PC-3 (cell line): ENCODE results near the gene STRN4. TPM values are rescaled to one million over a fixed set of nuclear protein-coding genes. Genes with fewer than 3 reads are reported as not detected.
"Not testable (repeated sequence)": the region's sequence is repeated elsewhere in the genome, so short reads cannot be mapped to it uniquely, and the experiment has no call there.

Source experiments
- ATAC-seq: fragments of 200-7000 bp; cut with Tn5 transposase; 2 replicates; pipeline ENCODE4 v1.9.1; 2020; ENCODE audit warnings: mild to moderate bottlenecking, moderate library complexity
- BruUV-seq: library from RNA; stranded (reverse); fragments of 400-500 nt; replicated peaks from 2 replicates; lab custom pipeline; 2021; lab: Mats Ljungman, UMichigan
- CTCF ChIA-PET: fragments of 300-600 bp; sonication (Branson Sonifier 250); formaldehyde crosslinking; loops from one replicate; lab custom pipeline; 2022; ENCODE audit warnings: antibody characterized with exemption; lab: Charles Lee
- POLR2A ChIA-PET: fragments of 300-600 bp; sonication (Branson Sonifier 250); formaldehyde crosslinking; loops from one replicate; lab custom pipeline; 2022; ENCODE audit warnings: antibody characterized with exemption; ENCODE audit not compliant: unreplicated experiment; lab: Charles Lee
- DNase-seq: peaks from one replicate; pipeline ENCODE4 v3.0.0-alpha.2; 2015
- H2AFZ ChIP-seq: fragments of 300-600 bp; sonication (generic); 2 replicates; pipeline ENCODE4 v1.6.0; 2016; ENCODE audit warnings: antibody characterized with exemption, low read length
- H3F3A ChIP-seq: fragments of 300-600 bp; sonication (generic); one replicate; pipeline ENCODE4 v1.6.0; 2017; ENCODE audit warnings: antibody characterized with exemption, low read length, control low read depth, mild to moderate bottlenecking; ENCODE audit not compliant: unreplicated experiment
- H3K27ac ChIP-seq: fragments of 300-600 bp; sonication (generic); 2 replicates; pipeline ENCODE4 v1.5.1; 2016; ENCODE audit warnings: mild to moderate bottlenecking, low read length
- H3K27me3 ChIP-seq: fragments of 300-600 bp; sonication (generic); 2 replicates; pipeline ENCODE4 v1.6.1; 2016; ENCODE audit warnings: low read length, mixed read lengths
- H3K36me3 ChIP-seq: fragments of 300-600 bp; sonication (generic); 2 replicates; pipeline ENCODE4 v1.6.1; 2016; ENCODE audit warnings: low read depth, mixed run types, low read length, mixed read lengths
- H3K4me1 ChIP-seq: fragments of 300-600 bp; sonication (generic); 2 replicates; pipeline ENCODE4 v1.5.1; 2016; ENCODE audit warnings: low read length; ENCODE audit not compliant: insufficient read depth
- H3K4me2 ChIP-seq: fragments of 300-600 bp; sonication (generic); 2 replicates; pipeline ENCODE4 v1.6.0; 2016; ENCODE audit warnings: low read length
- H3K4me3 ChIP-seq: fragments of 300-600 bp; sonication (generic); 2 replicates; pipeline ENCODE4 v1.5.1; 2016; ENCODE audit warnings: mild to moderate bottlenecking, low read length, mixed read lengths
- H3K79me2 ChIP-seq: fragments of 300-600 bp; sonication (generic); 2 replicates; pipeline ENCODE4 v1.6.1; 2017; ENCODE audit warnings: low read length, mixed read lengths
- H3K9ac ChIP-seq: fragments of 300-600 bp; sonication (generic); 2 replicates; pipeline ENCODE4 v1.6.0; 2016; ENCODE audit warnings: mild to moderate bottlenecking, low read length
- H3K9me2 ChIP-seq: fragments of 300-600 bp; sonication (generic); replicated peaks from 2 replicates; pipeline ENCODE4 v1.6.1; 2016; ENCODE audit warnings: mixed run types, low read length, mixed read lengths
- H3K9me3 ChIP-seq: fragments of 300-600 bp; sonication (generic); 2 replicates; pipeline ENCODE4 v1.6.1; 2016; ENCODE audit warnings: low read length, mixed read lengths
- H4K20me1 ChIP-seq: fragments of 300-600 bp; sonication (generic); 2 replicates; pipeline ENCODE4 v1.6.1; 2016; ENCODE audit warnings: low read length, mixed read lengths
- EZH2 ChIP-seq: fragments of 300-600 bp; sonication (generic); IDR thresholded peaks from one replicate; pipeline ENCODE4 v1.6.1; 2017; ENCODE audit warnings: antibody characterized with exemption, mild to moderate bottlenecking, low read length; ENCODE audit not compliant: unreplicated experiment
- EZH2phosphoT487 ChIP-seq: fragments of 300-600 bp; sonication (generic); IDR thresholded peaks from 2 replicates; pipeline ENCODE4 v1.6.1; 2018; ENCODE audit warnings: mild to moderate bottlenecking, antibody characterized with exemption, low read length, borderline replicate concordance
- intact Hi-C: fragments of 100-400 bp; cut with micrococcal nuclease; formaldehyde crosslinking; loops from 2 replicates; pipeline ENCODE4 v1.9.0; 2023
- total RNA-seq: library from RNA; depleted of rRNA; stranded (reverse); fragments of >200 nt; gene quantifications from 2 replicates; pipeline ENCODE4 v1.2.3, GENCODE V29; 2014
- TF ChIP-seq, protein P1 (sequence below): fragments of 300-600 bp; sonication (generic); conservative IDR thresholded peaks from 2 replicates; pipeline ENCODE4 v1.5.1; 2017; ENCODE audit warnings: antibody characterized with exemption, low read depth, mild to moderate bottlenecking, low read length

STRN4 gene
- total RNA-seq, 1 experiment from 2014 or later, result 62.7 TPM

DNA sequence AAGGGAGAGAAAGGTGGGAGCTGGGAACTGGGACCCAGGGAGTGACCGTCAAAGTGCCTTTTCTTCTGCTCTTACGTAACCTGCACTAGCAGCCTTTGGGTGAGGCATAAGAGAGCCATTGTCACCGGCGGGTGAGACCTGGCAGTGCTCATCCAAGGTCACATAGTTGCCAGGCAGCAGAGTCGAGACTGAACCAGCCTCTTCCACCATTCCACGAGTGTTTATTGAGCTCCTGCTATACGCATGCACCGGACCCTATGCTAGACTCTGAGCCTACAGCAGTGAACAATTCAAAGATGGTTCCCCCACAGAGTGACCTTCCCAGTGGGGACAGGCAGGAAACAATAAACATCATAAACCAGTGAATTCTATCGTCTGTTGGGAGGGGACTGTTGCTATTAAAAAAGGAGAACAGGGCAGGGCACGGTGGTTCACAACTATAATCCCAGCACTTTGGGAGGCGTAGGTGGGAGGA, 18.6 kb upstream of the STRN4 start:
- H2AFZ ChIP-seq, result no peak overlapping the region
- no peaks in the 10 kb centered on the region for H3K9me3 ChIP-seq
- H3K4me2 ChIP-seq, result no peak overlapping the region
- H4K20me1 ChIP-seq, result no peaks in the 10 kb centered on the region
- H3K79me2 ChIP-seq, result no peaks in the 10 kb centered on the region
- H3K36me3 ChIP-seq, result no peaks in the 10 kb centered on the region
- CTCF ChIA-PET, result no interaction called here
- no peaks in the 10 kb centered on the region for H3K9me2 ChIP-seq
- H3K9ac ChIP-seq, result no peak overlapping the region
- no peak overlapping the region for H3K4me3 ChIP-seq
- POLR2A ChIA-PET, result no interaction called here
- TF ChIP-seq, protein P1, sequence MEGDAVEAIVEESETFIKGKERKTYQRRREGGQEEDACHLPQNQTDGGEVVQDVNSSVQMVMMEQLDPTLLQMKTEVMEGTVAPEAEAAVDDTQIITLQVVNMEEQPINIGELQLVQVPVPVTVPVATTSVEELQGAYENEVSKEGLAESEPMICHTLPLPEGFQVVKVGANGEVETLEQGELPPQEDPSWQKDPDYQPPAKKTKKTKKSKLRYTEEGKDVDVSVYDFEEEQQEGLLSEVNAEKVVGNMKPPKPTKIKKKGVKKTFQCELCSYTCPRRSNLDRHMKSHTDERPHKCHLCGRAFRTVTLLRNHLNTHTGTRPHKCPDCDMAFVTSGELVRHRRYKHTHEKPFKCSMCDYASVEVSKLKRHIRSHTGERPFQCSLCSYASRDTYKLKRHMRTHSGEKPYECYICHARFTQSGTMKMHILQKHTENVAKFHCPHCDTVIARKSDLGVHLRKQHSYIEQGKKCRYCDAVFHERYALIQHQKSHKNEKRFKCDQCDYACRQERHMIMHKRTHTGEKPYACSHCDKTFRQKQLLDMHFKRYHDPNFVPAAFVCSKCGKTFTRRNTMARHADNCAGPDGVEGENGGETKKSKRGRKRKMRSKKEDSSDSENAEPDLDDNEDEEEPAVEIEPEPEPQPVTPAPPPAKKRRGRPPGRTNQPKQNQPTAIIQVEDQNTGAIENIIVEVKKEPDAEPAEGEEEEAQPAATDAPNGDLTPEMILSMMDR, result no peak
- TF ChIP-seq EZH2 (no peak), EZH2phosphoT487 (no peak)
- ATAC-seq (no peak), DNase-seq (no peak)
- no peaks in the 10 kb centered on the region for H3F3A ChIP-seq
- intact Hi-C loops, result no loop called here
- BruUV-seq, result no TSS peak
- no peak overlapping the region for H3K27ac ChIP-seq
- H3K4me1 ChIP-seq, result no peaks in the 10 kb centered on the region
- no peaks in the 10 kb centered on the region for H3K27me3 ChIP-seq

DNA sequence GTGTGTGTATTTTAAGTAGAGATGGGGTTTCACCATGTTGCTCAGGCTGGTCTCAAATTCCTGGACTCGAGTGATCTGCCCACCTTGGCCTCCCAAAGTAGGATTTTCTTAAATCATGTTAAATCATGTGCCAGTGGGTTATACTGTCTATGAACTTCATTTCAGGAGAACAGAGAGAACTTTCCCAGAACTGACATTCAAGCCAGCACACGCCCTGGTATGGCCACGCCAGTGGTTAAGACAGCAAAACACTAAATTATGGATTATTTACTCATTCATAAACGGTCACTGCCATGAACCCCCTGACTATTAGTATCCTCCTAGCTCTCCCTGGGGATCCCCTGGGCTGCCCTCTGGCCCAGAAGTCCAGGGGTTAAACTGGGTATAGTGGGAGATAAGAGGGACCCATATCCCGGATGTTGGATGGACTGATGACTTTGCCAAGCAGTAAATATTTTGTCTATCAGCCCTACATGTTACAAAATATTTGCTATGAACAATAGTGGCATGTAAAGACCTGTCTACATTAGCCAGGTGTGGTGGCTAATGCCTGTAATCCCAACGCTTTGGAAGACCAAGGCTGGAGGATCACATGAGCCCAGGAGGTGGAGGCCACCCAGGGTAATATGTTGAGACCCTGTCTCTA, 16.1 kb upstream of the STRN4 start:
- Histone ChIP-seq H3K4me2 (no peak overlapping the region), H3K79me2 (no peaks in the 10 kb centered on the region), H3K9me3 (no peaks in the 10 kb centered on the region), H3F3A (no peaks in the 10 kb centered on the region), H3K36me3 (no peaks in the 10 kb centered on the region), H4K20me1 (no peaks in the 10 kb centered on the region), H3K27ac (no peak overlapping the region), H3K27me3 (no peaks in the 10 kb centered on the region), H3K9me2 (no peaks in the 10 kb centered on the region), H3K4me1 (no peaks in the 10 kb centered on the region), H3K9ac (no peak overlapping the region), H3K4me3 (no peak overlapping the region), H2AFZ (no peak overlapping the region)
- TF ChIP-seq EZH2 (no peak), EZH2phosphoT487 (no peak)
- TF ChIP-seq, protein P1, result no peak
- BruUV-seq, result no TSS peak
- intact Hi-C loops, result no loop called here
- ATAC-seq (no peak), DNase-seq (no peak)
- ChIA-PET CTCF (no interaction called here), POLR2A (no interaction called here)

DNA sequence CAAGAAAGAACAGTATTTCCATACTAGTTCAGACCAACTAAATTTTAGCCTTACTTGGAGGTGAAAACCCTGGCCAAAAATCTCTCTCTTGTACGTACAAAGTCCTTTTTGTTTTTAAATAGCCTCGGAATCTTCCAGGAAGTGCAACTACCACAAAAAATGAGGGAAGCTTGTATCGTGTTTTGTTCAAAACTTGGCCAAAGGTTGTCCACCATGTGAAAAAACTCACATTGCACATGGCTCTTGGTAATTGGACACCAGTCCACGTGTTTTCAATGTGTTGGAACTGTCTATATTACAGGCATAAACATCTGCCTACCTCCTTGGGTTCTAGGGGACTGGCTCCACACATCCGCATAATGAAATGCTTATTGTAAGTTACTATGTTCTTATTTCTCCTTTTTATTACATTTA, 15.2 kb upstream of the STRN4 start:
- no TSS peak for BruUV-seq
- no peak for DNase-seq
- ChIA-PET CTCF (no interaction called here), POLR2A (no interaction called here)
- Histone ChIP-seq H4K20me1 (no peaks in the 10 kb centered on the region), H3K79me2 (no peaks in the 10 kb centered on the region), H3K27ac (no peak overlapping the region), H3K4me1 (no peaks in the 10 kb centered on the region), H3K9me2 (no peaks in the 10 kb centered on the region), H3K9me3 (no peaks in the 10 kb centered on the region), H2AFZ (no peak overlapping the region), H3K9ac (no peak overlapping the region), H3K36me3 (no peaks in the 10 kb centered on the region), H3F3A (no peaks in the 10 kb centered on the region), H3K4me3 (no peak overlapping the region), H3K27me3 (no peaks in the 10 kb centered on the region), H3K4me2 (no peak overlapping the region)
- no peak for TF ChIP-seq EZH2
- TF ChIP-seq, protein P1, result no peak
- TF ChIP-seq EZH2phosphoT487, result no peak
- ATAC-seq, result no peak
- intact Hi-C loops, result no loop called here

DNA sequence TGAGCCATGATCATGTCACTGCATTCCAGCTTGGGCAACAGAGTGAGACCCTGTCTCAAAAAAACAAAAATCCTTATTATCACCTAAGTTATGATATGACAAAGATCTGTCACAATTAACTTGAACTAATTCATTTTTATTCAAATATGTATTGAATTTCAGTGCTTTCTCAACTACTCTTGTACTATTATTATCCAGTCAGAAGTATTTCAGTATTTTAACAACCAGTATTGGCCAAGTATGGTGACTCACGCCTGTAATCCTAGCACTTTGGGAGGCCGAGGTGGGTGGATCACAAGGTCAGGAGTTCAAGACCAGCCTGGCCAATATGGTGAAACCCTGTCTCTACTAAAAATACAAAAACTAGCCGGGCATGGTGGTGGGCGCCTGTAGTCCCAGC, 14.6 kb upstream of the STRN4 start:
- H3K36me3 ChIP-seq, CTCF ChIA-PET, H3K9me2 ChIP-seq, DNase-seq, H3K27ac ChIP-seq, H3F3A ChIP-seq, H3K4me3 ChIP-seq, H2AFZ ChIP-seq, H3K27me3 ChIP-seq, H3K79me2 ChIP-seq, H3K4me1 ChIP-seq, intact Hi-C loops, H4K20me1 ChIP-seq, ATAC-seq, H3K9me3 ChIP-seq, H3K9ac ChIP-seq, POLR2A ChIA-PET, BruUV-seq, H3K4me2 ChIP-seq: not testable (repeated sequence)
